ENCODE data around the gene SIRT4. TPM values are rescaled to one million over a fixed set of nuclear protein-coding genes. Genes with fewer than 3 reads are reported as not detected.

Gene SIRT4
- total RNA-seq, 1 experiment from 2014 or later: 2.1 TPM

- Mint-ChIP-seq H3K9me3 (ENCODE audit: unreplicated experiment) (no peaks in the 10 kb centered on the region), H3K27me3 (ENCODE audit: insufficient read depth, unreplicated experiment) (no peaks in the 10 kb centered on the region), H3K36me3 (ENCODE audit: insufficient read depth, unreplicated experiment) (peaks cover 12% of the 10 kb centered on the region), H3K4me3 (ENCODE audit: unreplicated experiment) (peak overlapping the region; percentile 95), H3K27ac (ENCODE audit: unreplicated experiment) (peak overlapping the region; percentile 99), H3K4me1 (ENCODE audit: low read depth, unreplicated experiment) (peaks cover 13% of the 10 kb centered on the region)
- Histone ChIP-seq H3K27me3 (replicated peaks; ENCODE audit: control insufficient read depth, insufficient read depth, low read length) (no peaks in the 10 kb centered on the region), H3K36me3 (ENCODE audit: control insufficient read depth, insufficient read depth, low read length) (no peaks in the 10 kb centered on the region), H3K4me1 (peaks cover 22% of the 10 kb centered on the region), H3K4me3 (ENCODE audit: low read depth, low read length) (peak overlapping the region; percentile 49), H3K9me3 (no peaks in the 10 kb centered on the region)
- intact Hi-C loops (cut with micrococcal nuclease; ENCODE audit: unreplicated experiment): loop anchor here (1.0 kb wide), 1 partner anchor 15 kb away; the partner anchor contains the start of gene SIRT4
- CTCF ChIA-PET: interaction anchor here (0.6 to 1.5 kb wide), 9 partner anchors 12 to 200 kb away, joined by 3 to 27 read pairs (median 3); partner anchors contain the start of genes COX6A1, RNU4-1 and SIRT4
- BruUV-seq (replicated peaks): no TSS peak
- POLR2A ChIA-PET: interaction anchor here (0.6 to 2.3 kb wide), 7 partner anchors 15 to 222 kb away, joined by 3 to 29 read pairs (median 6); partner anchors contain the start of genes RNU4-1, RNU4-2, RPLP0 and SIRT4
- DNase-seq: peak; percentile 100
- TF ChIP-seq CTCF (IDR thresholded peaks at IDR 0.05; ENCODE audit: insufficient read depth in 1 of 2, low read depth in 1 of 2, low read length in 1 of 2, severe bottlenecking in 1 of 2, unreplicated experiment in 1 of 2): peak; percentile 52 to 77
These were observed 15.3 kb downstream of the SIRT4 start for GRCh38 chr12:120317224-120318105.

- no peaks in the 10 kb centered on the region for H3K27me3 Mint-ChIP-seq (ENCODE audit: insufficient read depth, unreplicated experiment)
- ChIA-PET CTCF (interaction anchor here (0.6 to 2.8 kb wide), 7 partner anchors 11 to 328 kb away, joined by 3 to 25 read pairs (median 3); partner anchors contain the start of gene SIRT4), POLR2A (interaction anchor here (0.6 to 2.0 kb wide), 7 partner anchors 20 to 260 kb away, joined by 3 to 32 read pairs (median 5); partner anchors contain the start of genes POP5, RNU4-1, RNU4-2 and RPLP0)
- Histone ChIP-seq H3K4me3 (ENCODE audit: low read depth, low read length) (no peak overlapping the region), H3K9me3 (no peaks in the 10 kb centered on the region), H3K36me3 (ENCODE audit: control insufficient read depth, insufficient read depth, low read length) (no peaks in the 10 kb centered on the region), H3K4me1 (peaks cover 22% of the 10 kb centered on the region), H3K27me3 (replicated peaks; ENCODE audit: control insufficient read depth, insufficient read depth, low read length) (no peaks in the 10 kb centered on the region)
- DNase-seq: peak; percentile 71 to 81
- peak overlapping the region; percentile 80 for H3K27ac Mint-ChIP-seq (ENCODE audit: unreplicated experiment)
- H3K4me1 Mint-ChIP-seq (ENCODE audit: low read depth, unreplicated experiment): peaks cover 17% of the 10 kb centered on the region
- no TSS peak for BruUV-seq (replicated peaks)
- intact Hi-C loops (cut with micrococcal nuclease; ENCODE audit: unreplicated experiment): loop anchor here (1.0 kb wide), 1 partner anchor 19 kb away; the partner anchor contains the start of gene SIRT4
- peaks cover 12% of the 10 kb centered on the region for H3K36me3 Mint-ChIP-seq (ENCODE audit: insufficient read depth, unreplicated experiment)
- TF ChIP-seq CTCF (IDR thresholded peaks at IDR 0.05; ENCODE audit: insufficient read depth in 1 of 2, low read depth in 1 of 2, low read length in 1 of 2, severe bottlenecking in 1 of 2, unreplicated experiment in 1 of 2): no peak
- H3K9me3 Mint-ChIP-seq (ENCODE audit: unreplicated experiment): no peaks in the 10 kb centered on the region
- H3K4me3 Mint-ChIP-seq (ENCODE audit: unreplicated experiment): peak overlapping the region; percentile 57
These were observed 19.5 kb downstream of the SIRT4 start for GRCh38 chr12:120321382-120322202.

GRCh38 chr12:120323772-120324171, 21.7 kb downstream of the SIRT4 start:
- Histone ChIP-seq H3K9me3 (no peaks in the 10 kb centered on the region), H3K4me3 (ENCODE audit: low read depth, low read length) (no peak overlapping the region), H3K36me3 (ENCODE audit: control insufficient read depth, insufficient read depth, low read length) (no peaks in the 10 kb centered on the region), H3K4me1 (peaks cover 22% of the 10 kb centered on the region), H3K27me3 (replicated peaks; ENCODE audit: control insufficient read depth, insufficient read depth, low read length) (no peaks in the 10 kb centered on the region)
- POLR2A ChIA-PET: no interaction called here
- BruUV-seq (replicated peaks): no TSS peak
- no peaks in the 10 kb centered on the region for H3K27me3 Mint-ChIP-seq (ENCODE audit: insufficient read depth, unreplicated experiment)
- no peaks in the 10 kb centered on the region for H3K9me3 Mint-ChIP-seq (ENCODE audit: unreplicated experiment)
- H3K4me1 Mint-ChIP-seq (ENCODE audit: low read depth, unreplicated experiment): peaks cover 13% of the 10 kb centered on the region
- no peak overlapping the region for H3K4me3 Mint-ChIP-seq (ENCODE audit: unreplicated experiment)
- CTCF ChIA-PET: interaction anchor here (1.0 kb wide), 1 partner anchor 110 kb away, joined by 3 read pairs; no protein-coding TSS in a partner anchor
- TF ChIP-seq CTCF (IDR thresholded peaks at IDR 0.05; ENCODE audit: insufficient read depth in 1 of 2, low read depth in 1 of 2, low read length in 1 of 2, severe bottlenecking in 1 of 2, unreplicated experiment in 1 of 2): no peak
- no peak for DNase-seq
- no peak overlapping the region for H3K27ac Mint-ChIP-seq (ENCODE audit: unreplicated experiment)
- H3K36me3 Mint-ChIP-seq (ENCODE audit: insufficient read depth, unreplicated experiment): no peaks in the 10 kb centered on the region
- intact Hi-C loops (cut with micrococcal nuclease; ENCODE audit: unreplicated experiment): loop anchor here (2.0 kb wide), 2 partner anchors 115 to 143 kb away; partner anchors contain the start of gene COX6A1

All from Caco-2 (cell line).